Fibroblast of the aortic adventitia (primary cell): Measurements from ENCODE around the gene COLEC11. TPM values are rescaled to one million over a fixed set of nuclear protein-coding genes. Genes with fewer than 3 reads are reported as not detected.
A peak's percentile ranks its signal among the peaks of the same experiment; 100 is the strongest.
"Not testable (repeated sequence)": the region's sequence is repeated elsewhere in the genome, so short reads cannot be mapped to it uniquely, and the experiment has no call there.

Experiments
- DNase-seq: peaks from one replicate; pipeline ENCODE4 v3.0.0-alpha.2; 2010; ENCODE audit warnings: low read depth
- H3K4me3 ChIP-seq: 2 replicates; pipeline ENCODE4 v1.5.1; 2011; ENCODE audit warnings: low read depth, mild to moderate bottlenecking, control low read depth, low read length, moderate library complexity
- CTCF ChIP-seq: IDR thresholded peaks from 2 replicates; pipeline ENCODE4 v1.5.1; 2011; ENCODE audit warnings: mild to moderate bottlenecking, low read length, control low read depth, inconsistent platforms; ENCODE audit not compliant: insufficient read depth
- total RNA-seq: library from RNA; depleted of rRNA; stranded (reverse); fragments of >200 nt; gene quantifications from 2 replicates; pipeline ENCODE4 v1.2.3, GENCODE V29; 2012; ENCODE audit warnings: low replicate concordance

Gene COLEC11
- total RNA-seq, 1 donor: 0.09 TPM

GRCh38 chr2:3575534-3576262, 19.2 kb upstream of the COLEC11 start:
- H3K4me3 ChIP-seq: peak overlapping the region; percentile 92
- DNase-seq: no peak
- no peak for TF ChIP-seq CTCF

GRCh38 chr2:3576263-3576630, 18.7 kb upstream of the COLEC11 start:
- not testable (repeated sequence) for DNase-seq
- H3K4me3 ChIP-seq: peak overlapping the region; percentile 92

- H3K4me3 ChIP-seq: peak overlapping the region; percentile 2
- no peak for TF ChIP-seq CTCF
- no peak for DNase-seq
These were observed 15.9 kb upstream of the COLEC11 start for GRCh38 chr2:3578987-3579386.

GRCh38 chr2:3580449-3580848, 14.5 kb upstream of the COLEC11 start:
- H3K4me3 ChIP-seq: no peak overlapping the region
- no peak for DNase-seq
- TF ChIP-seq CTCF: no peak

- TF ChIP-seq CTCF: no peak
- no peak for DNase-seq
- H3K4me3 ChIP-seq: no peak overlapping the region
These were observed 13.3 kb upstream of the COLEC11 start for GRCh38 chr2:3581367-3582262.

GRCh38 chr2:3584076-3584475, 10.8 kb upstream of the COLEC11 start:
- TF ChIP-seq CTCF: no peak
- no peak for DNase-seq
- no peak overlapping the region for H3K4me3 ChIP-seq

GRCh38 chr2:3584608-3585260, 10.2 kb upstream of the COLEC11 start:
- no peak for TF ChIP-seq CTCF
- no peak overlapping the region for H3K4me3 ChIP-seq
- DNase-seq: no peak
